Medulla oblongata (tissue), 1 donor: Measurements from ENCODE around the gene C16orf90.

Experiments
- DNase-seq: peaks from one replicate; pipeline ENCODE4 v3.0.0-alpha.2; 2015; ENCODE audit errors: extremely low spot score

The C16orf90 gene

GRCh38 chr16:3465911-3466584 lies 29.2 kb downstream of the C16orf90 start:
- no peak for DNase-seq

GRCh38 chr16:3465301-3465700 lies 30.0 kb downstream of the C16orf90 start:
- DNase-seq: no peak

GRCh38 chr16:3461151-3461550 lies 34.1 kb downstream of the C16orf90 start:
- no peak for DNase-seq

- no peak for DNase-seq
These were observed 34.7 kb downstream of the C16orf90 start for GRCh38 chr16:3460585-3460984.

- no peak for DNase-seq
These were observed 35.2 kb downstream of the C16orf90 start for GRCh38 chr16:3460121-3460520.

- DNase-seq: no peak
These were observed 35.7 kb downstream of the C16orf90 start for GRCh38 chr16:3459401-3460090.

GRCh38 chr16:3458852-3459361 lies 36.4 kb downstream of the C16orf90 start:
- DNase-seq: peak; percentile 32

- peak; percentile 32 for DNase-seq
These were observed 36.9 kb downstream of the C16orf90 start for GRCh38 chr16:3458278-3458851.

GRCh38 chr16:3457434-3458252 lies 37.6 kb downstream of the C16orf90 start:
- DNase-seq: peak; percentile 92

GRCh38 chr16:3454631-3455147 lies 40.6 kb downstream of the C16orf90 start:
- no peak for DNase-seq

- DNase-seq: no peak
These were observed 41.2 kb downstream of the C16orf90 start for GRCh38 chr16:3454093-3454492.

- no peak for DNase-seq
These were observed 51.3 kb downstream of the C16orf90 start for GRCh38 chr16:3444032-3444388.
